IMR-90 (cell line): ENCODE data around the gene SYNE2. TPM values are rescaled to one million over a fixed set of nuclear protein-coding genes. Genes with fewer than 3 reads are reported as not detected.

Source experiments
- ATAC-seq: fragments of 200-7000 bp; cut with Tn5 transposase; 2 replicates; pipeline ENCODE4 v1.9.1; 2020; ENCODE audit warnings: low read depth, mild to moderate bottlenecking, moderate library complexity
- BruUV-seq: library from RNA; stranded (reverse); fragments of 400-500 nt; replicated peaks from 2 replicates; lab custom pipeline; 2021; lab: Mats Ljungman, UMichigan
- CTCF ChIA-PET: fragments of 300-600 bp; formaldehyde crosslinking; extraction: SDS; loops from one replicate; lab custom pipeline; 2021; ENCODE audit warnings: antibody characterized with exemption; lab: Yijun Ruan, JAX
- POLR2A ChIA-PET: fragments of 300-600 bp; sonication (Branson Sonifier 250); formaldehyde crosslinking; loops from one replicate; lab custom pipeline; 2022; ENCODE audit warnings: antibody characterized with exemption; ENCODE audit not compliant: unreplicated experiment; lab: Charles Lee
- DNase-seq: peaks from one replicate; pipeline ENCODE4 v3.0.0; 2013
- H2AFZ ChIP-seq: replicated peaks from 2 replicates; pipeline ENCODE3; 2013; ENCODE audit warnings: low read length, mild to moderate bottlenecking; ENCODE audit not compliant: poor library complexity
- H2AK5ac ChIP-seq: 2 replicates; pipeline ENCODE4 v1.6.1; 2013; ENCODE audit warnings: low read depth, low read length, inconsistent platforms
- H2AK9ac ChIP-seq: replicated peaks from 2 replicates; pipeline ENCODE3; 2013; ENCODE audit warnings: mild to moderate bottlenecking, low read depth, low read length, moderate library complexity; ENCODE audit not compliant: poor library complexity
- H2BK120ac ChIP-seq: 2 replicates; pipeline ENCODE4 v1.6.1; 2013; ENCODE audit warnings: low read depth, low read length, inconsistent platforms
- H2BK15ac ChIP-seq: 3 replicates; pipeline ENCODE4 v1.6.1; 2013; ENCODE audit warnings: low read depth, low read length, inconsistent platforms
- H2BK20ac ChIP-seq: 2 replicates; pipeline ENCODE4 v1.6.1; 2013; ENCODE audit warnings: low read depth, mild to moderate bottlenecking, inconsistent platforms, low read length, moderate library complexity
- H2BK5ac ChIP-seq: 2 replicates; pipeline ENCODE4 v1.6.1; 2013; ENCODE audit warnings: mild to moderate bottlenecking, low read depth, low read length, inconsistent platforms; ENCODE audit not compliant: poor library complexity, severe bottlenecking
- H3K14ac ChIP-seq: replicated peaks from 2 replicates; pipeline ENCODE4 v1.6.1; 2013; ENCODE audit warnings: low read depth, low read length, inconsistent platforms
- H3K18ac ChIP-seq: 2 replicates; pipeline ENCODE4 v1.6.1; 2013; ENCODE audit warnings: low read depth, low read length, control low read depth
- H3K23ac ChIP-seq: 2 replicates; pipeline ENCODE4 v1.6.1; 2013; ENCODE audit warnings: low read depth, low read length, inconsistent platforms
- H3K27ac ChIP-seq: 2 replicates; pipeline ENCODE4 v1.5.1; 2013; ENCODE audit warnings: mild to moderate bottlenecking, control low read depth, low read length; ENCODE audit not compliant: insufficient read depth
- H3K27me3 ChIP-seq: 2 replicates; pipeline ENCODE4 v1.6.1; 2013; ENCODE audit warnings: low read length; ENCODE audit not compliant: control insufficient read depth, insufficient read depth
- H3K36me3 ChIP-seq: 2 replicates; pipeline ENCODE4 v1.6.1; 2013; ENCODE audit warnings: low read length, mixed read lengths; ENCODE audit not compliant: control insufficient read depth, insufficient read depth
- H3K4ac ChIP-seq: 2 replicates; pipeline ENCODE4 v1.6.1; 2013; ENCODE audit warnings: low read depth, low read length, inconsistent platforms
- H3K4me1 ChIP-seq: 2 replicates; pipeline ENCODE4 v1.6.1; 2013; ENCODE audit warnings: low read length, mixed read lengths; ENCODE audit not compliant: control insufficient read depth, insufficient read depth
- H3K4me2 ChIP-seq: 2 replicates; pipeline ENCODE4 v1.6.1; 2013; ENCODE audit warnings: low read depth, mild to moderate bottlenecking, control low read depth, low read length, moderate library complexity
- H3K4me3 ChIP-seq: 2 replicates; pipeline ENCODE4 v1.5.1; 2013; ENCODE audit warnings: low read depth, mild to moderate bottlenecking, control low read depth, low read length, moderate library complexity; ENCODE audit not compliant: insufficient read depth
- H3K56ac ChIP-seq: 2 replicates; pipeline ENCODE4 v1.6.1; 2013; ENCODE audit warnings: low read length, inconsistent platforms; ENCODE audit not compliant: insufficient read depth; ENCODE audit errors: extremely low read depth
- H3K79me1 ChIP-seq, 2 experiments: 2 replicates each; pipeline ENCODE4 v1.6.1; 2013; ENCODE audit warnings: low read length in 2 of 2, inconsistent platforms in 1 of 2, low read depth in 1 of 2
- H3K9ac ChIP-seq: 2 replicates; pipeline ENCODE4 v1.6.1; 2013; ENCODE audit warnings: low read depth, low read length, control low read depth
- H3K9me1 ChIP-seq: 2 replicates; pipeline ENCODE4 v1.6.1; 2013; ENCODE audit warnings: low read length, inconsistent platforms; ENCODE audit not compliant: insufficient read depth
- H3K9me3 ChIP-seq: 2 replicates; pipeline ENCODE4 v1.6.1; 2013; ENCODE audit warnings: low read length; ENCODE audit not compliant: control insufficient read depth, insufficient read depth
- H4K20me1 ChIP-seq: 2 replicates; pipeline ENCODE4 v1.6.1; 2013; ENCODE audit warnings: low read length, inconsistent platforms; ENCODE audit not compliant: insufficient read depth
- H4K5ac ChIP-seq: 2 replicates; pipeline ENCODE4 v1.6.1; 2013; ENCODE audit warnings: mild to moderate bottlenecking, low read depth, low read length, control low read depth
- H4K8ac ChIP-seq, 2 experiments: 2 replicates each; pipeline ENCODE4 v1.6.1; 2013; ENCODE audit warnings: low read depth in 2 of 2, low read length in 2 of 2, control low read depth in 1 of 2, inconsistent platforms in 1 of 2
- H4K91ac ChIP-seq: 2 replicates; pipeline ENCODE4 v1.6.1; 2013; ENCODE audit warnings: low read depth, low read length, inconsistent platforms; ENCODE audit not compliant: insufficient read depth
- BHLHE40 ChIP-seq: fragments of 150-350 bp; IDR thresholded peaks from 2 replicates; pipeline ENCODE4 v1.6.1; 2016; ENCODE audit warnings: mild to moderate bottlenecking, low read depth, low read length
- CHD1 ChIP-seq: IDR thresholded peaks from 2 replicates; pipeline ENCODE4 v1.6.1; 2012; ENCODE audit warnings: low read depth, low read length, improper control_type of control experiment
- CTCF ChIP-seq: conservative IDR thresholded peaks from 2 replicates; pipeline ENCODE4 v1.5.1; 2012; ENCODE audit warnings: mild to moderate bottlenecking, low read depth, low read length, improper control_type of control experiment
- ELK1 ChIP-seq: fragments of 150-350 bp; IDR thresholded peaks from 2 replicates; pipeline ENCODE4 v1.6.1; 2016; ENCODE audit warnings: low read depth, mild to moderate bottlenecking, low read length, moderate library complexity, borderline replicate concordance
- MAFK ChIP-seq: IDR thresholded peaks from 2 replicates; pipeline ENCODE4 v1.6.1; 2012; ENCODE audit warnings: low read depth, low read length, improper control_type of control experiment
- MAZ ChIP-seq: IDR thresholded peaks from 2 replicates; pipeline ENCODE4 v1.6.1; 2012; ENCODE audit warnings: low read depth, mild to moderate bottlenecking, low read length, improper control_type of control experiment, moderate library complexity, borderline replicate concordance
- MXI1 ChIP-seq: IDR thresholded peaks from 2 replicates; pipeline ENCODE4 v1.6.1; 2012; ENCODE audit warnings: low read depth, mild to moderate bottlenecking, low read length, moderate library complexity, borderline replicate concordance
- NFE2L2 ChIP-seq: fragments of 150-350 bp; IDR thresholded peaks from 2 replicates; pipeline ENCODE4 v1.6.1; 2016; ENCODE audit warnings: low read depth, mild to moderate bottlenecking, low read length
- POLR2A ChIP-seq: IDR thresholded peaks from 2 replicates; pipeline ENCODE4 v1.6.1; 2012; ENCODE audit warnings: mild to moderate bottlenecking, low read depth, low read length
- RAD21 ChIP-seq: IDR thresholded peaks from 2 replicates; pipeline ENCODE4 v1.6.1; 2012; ENCODE audit warnings: low read length, improper control_type of control experiment
- RCOR1 ChIP-seq: IDR thresholded peaks from 2 replicates; pipeline ENCODE4 v1.6.1; 2012; ENCODE audit warnings: mild to moderate bottlenecking, low read length, improper control_type of control experiment; ENCODE audit not compliant: insufficient replicate concordance
- RFX5 ChIP-seq: IDR thresholded peaks from 2 replicates; pipeline ENCODE4 v1.8.0; 2012; ENCODE audit warnings: low read depth, mild to moderate bottlenecking, low read length, moderate library complexity
- WGBS, 2 experiments: methylation state at CpG; one replicate each; pipeline versions ENCODE4 v1.1.5 to v1.1.7; 2013; ENCODE audit warnings: missing lambda C conversion rate in 2 of 2; ENCODE audit not compliant: insufficient read length in 1 of 2; ENCODE audit errors: extremely low coverage in 2 of 2; 5-methylcytosine and 5-hydroxymethylcytosine counted together
- dilution Hi-C: fragments of 300-500 bp; cut with HindIII; formaldehyde crosslinking; loops from one replicate; pipeline ENCODE4 v1.14.3; 2018; ENCODE audit warnings: low sequenced_read_pairs; ENCODE audit not compliant: unreplicated experiment
- in situ Hi-C: fragments of 300-500 bp; cut with MboI; formaldehyde crosslinking; loops from 3 replicates; pipeline ENCODE4 v1.14.3; 2019; ENCODE audit warnings: low sequenced_read_pairs, inconsistent platforms, mixed read lengths
- intact Hi-C: fragments of 100-400 bp; cut with micrococcal nuclease; formaldehyde crosslinking; loops from 2 replicates; pipeline ENCODE4 v1.10.0; 2022
- polyA plus RNA-seq, 3 experiments: library from polyadenylated mRNA; depleted of rRNA; stranded (reverse); fragments of >200 nt; gene quantifications; 2 replicates each; pipeline ENCODE4 v1.2.3, GENCODE V29; 2012; ENCODE audit warnings: low replicate concordance in 1 of 3
- total RNA-seq: library from RNA; depleted of rRNA; stranded (reverse); fragments of >200 nt; gene quantifications from 2 replicates; pipeline ENCODE4 v1.2.3, GENCODE V29; 2012

SYNE2 gene
- total and polyA plus RNA-seq, 2 of the 4 experiments (the other 2 are of a cell fraction), result 5.2 to 28.9 TPM

- in situ Hi-C loops (no loop called here), intact Hi-C loops (no loop called here), dilution Hi-C loops (no loop called here)
- Histone ChIP-seq H3K27me3 (no peaks in the 10 kb centered on the region), H2BK5ac (no peak overlapping the region), H3K4ac (no peak overlapping the region), H3K4me2 (no peak overlapping the region), H3K9ac (no peak overlapping the region), H3K9me3 (no peaks in the 10 kb centered on the region), H4K91ac (no peak overlapping the region), H4K20me1 (no peaks in the 10 kb centered on the region), H3K18ac (no peak overlapping the region), H2AK9ac (no peak overlapping the region), H2BK120ac (no peak overlapping the region), H2AK5ac (no peak overlapping the region), H3K27ac (no peak overlapping the region), H3K56ac (no peak overlapping the region), H2BK15ac (no peak overlapping the region), H2AFZ (no peak overlapping the region), H3K23ac (no peak overlapping the region), H4K8ac (no peak overlapping the region), H3K36me3 (no peaks in the 10 kb centered on the region), H3K4me3 (no peak overlapping the region), H3K79me1 (no peaks in the 10 kb centered on the region), H4K5ac (no peak overlapping the region), H3K4me1 (peaks cover 5% of the 10 kb centered on the region), H2BK20ac (no peak overlapping the region), H3K14ac (no peak overlapping the region), H3K9me1 (no peaks in the 10 kb centered on the region)
- POLR2A ChIA-PET, result no interaction called here
- WGBS, 2 experiments, result no CpG with 5 or more reads among the region's 1 CpG
- BruUV-seq, result no TSS peak
- no peak for TF ChIP-seq CTCF
- no peak for TF ChIP-seq RFX5
- no peak for TF ChIP-seq RAD21
- TF ChIP-seq MAFK, result no peak
- TF ChIP-seq BHLHE40, result no peak
- TF ChIP-seq CHD1, result no peak
- no peak for TF ChIP-seq POLR2A
- TF ChIP-seq NFE2L2, result no peak
- TF ChIP-seq MAZ, result no peak
- no peak for TF ChIP-seq RCOR1
- TF ChIP-seq MXI1, result no peak
- TF ChIP-seq ELK1, result no peak
- ATAC-seq (no peak), DNase-seq (no peak)
- CTCF ChIA-PET, result interaction anchor here (0.6 kb wide), 1 partner anchor 160 kb away, joined by 3 read pairs; no protein-coding TSS in a partner anchor
These were observed 238.4 kb downstream of the SYNE2 start for GRCh38 chr14:64091217-64091616.
